Panc1 (cell line): ENCODE measurements around the gene KCNMA1.

Experiments
- POLR2AphosphoS5 ChIP-seq: IDR thresholded peaks from 2 replicates; pipeline ENCODE4 v1.6.1; 2012; ENCODE audit warnings: mild to moderate bottlenecking, low read depth, low read length, moderate library complexity
- SIN3A ChIP-seq: IDR thresholded peaks from 2 replicates; pipeline ENCODE4 v1.6.1; 2012; ENCODE audit warnings: low read depth, mild to moderate bottlenecking, low read length, moderate library complexity, borderline replicate concordance; ENCODE audit not compliant: insufficient read depth
- TF ChIP-seq, protein P1 (sequence below): fragments of 450-650 bp; IDR thresholded peaks from 2 replicates; pipeline ENCODE4 v1.5.1; 2017; ENCODE audit warnings: mild to moderate bottlenecking
- TF ChIP-seq, protein P2 (sequence below), 2 experiments: IDR thresholded peaks; 2 replicates each; pipeline ENCODE4 v1.6.1; 2011 to 2012; ENCODE audit warnings: low read depth in 2 of 2, control low read depth in 1 of 2, low read length in 1 of 2, mild to moderate bottlenecking in 1 of 2, moderate library complexity in 1 of 2; ENCODE audit not compliant: insufficient read depth in 1 of 2

DNA sequence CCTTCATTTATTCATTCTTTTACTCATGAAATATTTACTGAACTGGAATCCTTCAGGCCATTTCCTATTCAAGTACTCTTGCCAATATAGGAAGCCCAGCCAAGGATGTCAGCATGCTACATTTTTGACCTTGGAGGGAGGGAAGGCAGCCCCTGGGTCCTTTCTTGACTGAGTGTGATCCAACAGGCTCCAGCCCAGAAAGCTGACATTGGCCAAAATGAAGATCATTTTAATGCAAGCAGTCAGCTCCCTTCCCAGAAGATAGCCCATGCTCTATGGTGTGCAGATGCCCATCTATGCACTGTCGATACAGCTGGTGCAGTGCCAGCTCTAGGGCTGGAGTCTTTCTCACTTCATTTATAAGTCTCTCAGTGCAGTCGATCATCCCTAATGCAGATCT is 646.0 kb downstream of the KCNMA1 start:
- TF ChIP-seq, protein P1, sequence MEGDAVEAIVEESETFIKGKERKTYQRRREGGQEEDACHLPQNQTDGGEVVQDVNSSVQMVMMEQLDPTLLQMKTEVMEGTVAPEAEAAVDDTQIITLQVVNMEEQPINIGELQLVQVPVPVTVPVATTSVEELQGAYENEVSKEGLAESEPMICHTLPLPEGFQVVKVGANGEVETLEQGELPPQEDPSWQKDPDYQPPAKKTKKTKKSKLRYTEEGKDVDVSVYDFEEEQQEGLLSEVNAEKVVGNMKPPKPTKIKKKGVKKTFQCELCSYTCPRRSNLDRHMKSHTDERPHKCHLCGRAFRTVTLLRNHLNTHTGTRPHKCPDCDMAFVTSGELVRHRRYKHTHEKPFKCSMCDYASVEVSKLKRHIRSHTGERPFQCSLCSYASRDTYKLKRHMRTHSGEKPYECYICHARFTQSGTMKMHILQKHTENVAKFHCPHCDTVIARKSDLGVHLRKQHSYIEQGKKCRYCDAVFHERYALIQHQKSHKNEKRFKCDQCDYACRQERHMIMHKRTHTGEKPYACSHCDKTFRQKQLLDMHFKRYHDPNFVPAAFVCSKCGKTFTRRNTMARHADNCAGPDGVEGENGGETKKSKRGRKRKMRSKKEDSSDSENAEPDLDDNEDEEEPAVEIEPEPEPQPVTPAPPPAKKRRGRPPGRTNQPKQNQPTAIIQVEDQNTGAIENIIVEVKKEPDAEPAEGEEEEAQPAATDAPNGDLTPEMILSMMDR, result no peak
- no peak for TF ChIP-seq POLR2AphosphoS5
- TF ChIP-seq SIN3A, result no peak
- TF ChIP-seq, protein P2, sequence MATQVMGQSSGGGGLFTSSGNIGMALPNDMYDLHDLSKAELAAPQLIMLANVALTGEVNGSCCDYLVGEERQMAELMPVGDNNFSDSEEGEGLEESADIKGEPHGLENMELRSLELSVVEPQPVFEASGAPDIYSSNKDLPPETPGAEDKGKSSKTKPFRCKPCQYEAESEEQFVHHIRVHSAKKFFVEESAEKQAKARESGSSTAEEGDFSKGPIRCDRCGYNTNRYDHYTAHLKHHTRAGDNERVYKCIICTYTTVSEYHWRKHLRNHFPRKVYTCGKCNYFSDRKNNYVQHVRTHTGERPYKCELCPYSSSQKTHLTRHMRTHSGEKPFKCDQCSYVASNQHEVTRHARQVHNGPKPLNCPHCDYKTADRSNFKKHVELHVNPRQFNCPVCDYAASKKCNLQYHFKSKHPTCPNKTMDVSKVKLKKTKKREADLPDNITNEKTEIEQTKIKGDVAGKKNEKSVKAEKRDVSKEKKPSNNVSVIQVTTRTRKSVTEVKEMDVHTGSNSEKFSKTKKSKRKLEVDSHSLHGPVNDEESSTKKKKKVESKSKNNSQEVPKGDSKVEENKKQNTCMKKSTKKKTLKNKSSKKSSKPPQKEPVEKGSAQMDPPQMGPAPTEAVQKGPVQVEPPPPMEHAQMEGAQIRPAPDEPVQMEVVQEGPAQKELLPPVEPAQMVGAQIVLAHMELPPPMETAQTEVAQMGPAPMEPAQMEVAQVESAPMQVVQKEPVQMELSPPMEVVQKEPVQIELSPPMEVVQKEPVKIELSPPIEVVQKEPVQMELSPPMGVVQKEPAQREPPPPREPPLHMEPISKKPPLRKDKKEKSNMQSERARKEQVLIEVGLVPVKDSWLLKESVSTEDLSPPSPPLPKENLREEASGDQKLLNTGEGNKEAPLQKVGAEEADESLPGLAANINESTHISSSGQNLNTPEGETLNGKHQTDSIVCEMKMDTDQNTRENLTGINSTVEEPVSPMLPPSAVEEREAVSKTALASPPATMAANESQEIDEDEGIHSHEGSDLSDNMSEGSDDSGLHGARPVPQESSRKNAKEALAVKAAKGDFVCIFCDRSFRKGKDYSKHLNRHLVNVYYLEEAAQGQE (IDR thresholded peaks at IDR 0.05; ENCODE audit: insufficient read depth in 1 of 2, low read depth in 2 of 2, low read length in 1 of 2), result no peak
